GM12878 (cell line): Measurements from ENCODE around the gene MISP3. TPM values are rescaled to one million over a fixed set of nuclear protein-coding genes. Genes with fewer than 3 reads are reported as not detected.

Experiments
- ATAC-seq: fragments of 200-7000 bp; cut with Tn5 transposase; 3 replicates; pipeline ENCODE4 v1.9.1; 2020; ENCODE audit warnings: mild to moderate bottlenecking, moderate library complexity
- BruUV-seq: library from RNA; stranded (reverse); fragments of 400-500 nt; replicated peaks from 2 replicates; lab custom pipeline; 2021; lab: Mats Ljungman, UMichigan
- CTCF ChIA-PET: fragments of 300-600 bp; sonication (Branson Sonifier 250); formaldehyde crosslinking; extraction: SDS; loops from one replicate; lab custom pipeline; 2021; ENCODE audit warnings: inconsistent platforms; lab: Yijun Ruan, JAX
- POLR2A ChIA-PET: fragments of 350-600 bp; formaldehyde crosslinking; extraction: SDS; loops from one replicate; lab custom pipeline; 2021; ENCODE audit warnings: inconsistent platforms; lab: Charles Lee
- RAD21 ChIA-PET: fragments of 300-600 bp; sonication (Branson Sonifier 250); formaldehyde crosslinking; loops from one replicate; lab custom pipeline; 2023; ENCODE audit warnings: antibody characterized with exemption; ENCODE audit not compliant: unreplicated experiment; lab: Charles Lee
- SMC1A ChIA-PET: fragments of 300-600 bp; sonication (Branson Sonifier 250); formaldehyde crosslinking; loops from one replicate; lab custom pipeline; 2023; ENCODE audit not compliant: unreplicated experiment, uncharacterized antibody; lab: Charles Lee
- DNase-seq: peaks from one replicate; pipeline ENCODE4 v3.0.0-alpha.2; 2011; ENCODE audit warnings: low read depth, low spot score
- FAIRE-seq: peaks from 3 replicates; lab custom pipeline; 2011; peaks lifted over from hg19 to GRCh38; lab: Jason Lieb, UNC
- H2AFZ ChIP-seq: 2 replicates; pipeline ENCODE4 v1.6.0; 2011; ENCODE audit warnings: low read depth, low read length, control low read depth; ENCODE audit not compliant: control insufficient read depth
- H3K27ac ChIP-seq: 2 replicates; pipeline ENCODE4 v1.5.1; 2011; ENCODE audit warnings: control low read depth; ENCODE audit not compliant: control insufficient read depth, insufficient read depth
- H3K27me3 ChIP-seq, 2 experiments: replicated peaks in 1 of 2; 2 replicates each; pipeline versions ENCODE4 v1.6.0 to v1.6.1; 2011; ENCODE audit warnings: low read length in 1 of 2; ENCODE audit not compliant: control insufficient read depth in 2 of 2, insufficient read depth in 2 of 2
- H3K36me3 ChIP-seq, 2 experiments: 2 replicates each; pipeline ENCODE4 v1.5.1; 2011; ENCODE audit warnings: low read length in 1 of 2; ENCODE audit not compliant: control insufficient read depth in 2 of 2, insufficient read depth in 2 of 2
- H3K4me1 ChIP-seq: 2 replicates; pipeline ENCODE4 v1.6.1; 2011; ENCODE audit warnings: mild to moderate bottlenecking, low read length, moderate library complexity, mixed read lengths; ENCODE audit not compliant: control insufficient read depth, insufficient read depth
- H3K4me2 ChIP-seq: 2 replicates; pipeline ENCODE4 v1.6.0; 2011; ENCODE audit warnings: control low read depth; ENCODE audit not compliant: control insufficient read depth, insufficient read depth
- H3K4me3 ChIP-seq: fragments of 200-600 bp; sonication (generic); 2 replicates; pipeline ENCODE4 v1.5.1; 2016
- H3K79me2 ChIP-seq: 2 replicates; pipeline ENCODE4 v1.6.0; 2011; ENCODE audit warnings: low read length; ENCODE audit not compliant: control insufficient read depth, insufficient read depth
- H3K9ac ChIP-seq: 2 replicates; pipeline ENCODE4 v1.8.0; 2011; ENCODE audit warnings: low read length, control low read depth, mixed read lengths; ENCODE audit not compliant: control insufficient read depth, insufficient read depth
- H3K9me3 ChIP-seq: replicated peaks from 3 replicates; pipeline ENCODE4 v1.5.1; 2011; ENCODE audit warnings: mild to moderate bottlenecking, low read length; ENCODE audit not compliant: control insufficient read depth, insufficient read depth
- H4K20me1 ChIP-seq: 2 replicates; pipeline ENCODE4 v1.6.0; 2011; ENCODE audit not compliant: control insufficient read depth, insufficient read depth
- CEBPB ChIP-seq, 2 experiments: fragments of 150-350 bp in 1 of 2; IDR thresholded peaks; 2 replicates each; pipeline ENCODE4 v1.6.1; 2012 to 2014; ENCODE audit warnings: low read depth in 2 of 2, low read length in 2 of 2, borderline replicate concordance in 1 of 2, inconsistent platforms in 1 of 2
- IRF4 ChIP-seq: IDR thresholded peaks from 2 replicates; pipeline ENCODE4 v1.6.1; 2011; ENCODE audit warnings: low read depth, low read length
- NR2F1 ChIP-seq: fragments of 450-650 bp; conservative IDR thresholded peaks from 2 replicates; pipeline ENCODE4 v1.6.1; 2017; ENCODE audit warnings: mild to moderate bottlenecking
- PBX3 ChIP-seq: IDR thresholded peaks from 2 replicates; pipeline ENCODE4 v1.6.1; 2011; ENCODE audit warnings: mild to moderate bottlenecking, low read depth, low read length, moderate library complexity; ENCODE audit not compliant: insufficient replicate concordance
- STAT1 ChIP-seq: fragments of 450-650 bp; conservative IDR thresholded peaks from 2 replicates; pipeline ENCODE4 v1.6.1; 2014; ENCODE audit warnings: antibody characterized with exemption, mild to moderate bottlenecking
- WRNIP1 ChIP-seq: IDR thresholded peaks from 2 replicates; pipeline ENCODE4 v1.6.1; 2011; ENCODE audit warnings: low read depth, low read length, improper control_type of control experiment, borderline replicate concordance
- ZNF217 ChIP-seq: fragments of 450-650 bp; IDR thresholded peaks from 2 replicates; pipeline ENCODE4 v1.6.1; 2017; ENCODE audit warnings: antibody characterized with exemption, mild to moderate bottlenecking
- ZNF687 ChIP-seq: fragments of 450-650 bp; IDR thresholded peaks from 2 replicates; pipeline ENCODE4 v1.6.1; 2017; ENCODE audit warnings: mild to moderate bottlenecking, moderate library complexity
- ZZZ3 ChIP-seq: IDR thresholded peaks from 2 replicates; pipeline ENCODE4 v1.6.1; 2011; ENCODE audit warnings: low read depth; ENCODE audit not compliant: control insufficient read depth, insufficient read length
- WGBS: methylation state at CpG from one replicate; pipeline ENCODE4 v1.1.6; 2016; ENCODE audit warnings: low lambda C conversion rate; ENCODE audit not compliant: insufficient replicate concordance, insufficient coverage; ENCODE audit errors: missing lambda C conversion rate; 5-methylcytosine and 5-hydroxymethylcytosine counted together
- in situ Hi-C: fragments of 300-500 bp; cut with MboI; formaldehyde crosslinking; loops from 9 replicates; pipeline ENCODE4 v1.14.3; 2018; ENCODE audit warnings: mixed read lengths
- intact Hi-C: fragments of 100-400 bp; cut with micrococcal nuclease; formaldehyde crosslinking; loops from one replicate; pipeline ENCODE4 v1.14.2; 2022; ENCODE audit not compliant: unreplicated experiment
- polyA plus RNA-seq, 11 experiments: library from polyadenylated mRNA; depleted of rRNA in 4 of 11; unstranded in 6 of 11; stranded (reverse) in 5 of 11; fragments of >200 nt; fragmentation: Nextera tagmentation in 4 of 11; fragmentation: Illumina TruSeq in 1 of 11; extraction: Ambion mirVana in 4 of 11; extraction: Trizol in 1 of 11; gene quantifications; 1 replicate in 1 of 11; 2 replicates in 10 of 11; pipeline versions ENCODE4 v1.2.1 to v1.2.3, GENCODE V29; 2011 to 2016; ENCODE audit warnings: inconsistent platforms in 2 of 11, missing spikeins in 2 of 11, low read depth in 1 of 11
- total RNA-seq, 4 experiments: library from RNA; depleted of rRNA in 3 of 4; stranded (reverse); fragments of >200 nt in 3 of 4; fragmentation: Illumina TruSeq in 1 of 4; extraction: Trizol in 1 of 4; gene quantifications; 2 replicates each; pipeline versions ENCODE4 v1.2.1 to v1.2.3, GENCODE V29; 2013 to 2021
- TF ChIP-seq, protein P1 (sequence below): fragments of 450-650 bp; IDR thresholded peaks from 2 replicates; pipeline ENCODE4 v1.6.1; 2017; ENCODE audit warnings: mild to moderate bottlenecking, moderate library complexity

The MISP3 gene
- total and polyA plus RNA-seq, 10 of the 15 experiments (the other 5 are each of a cell fraction or from before 2014, with no cell fraction given) = 0.07 to 1.4 (median 0.64) TPM

GRCh38 chr19:14081797-14082674 is 9.4 kb downstream of the MISP3 start:
- H3K9ac ChIP-seq = peak overlapping the region; percentile 90
- DNase-seq (no peak), FAIRE-seq (peak; percentile 88), ATAC-seq (peak; percentile 79)
- H2AFZ ChIP-seq = peak overlapping the region; percentile 59
- ChIA-PET POLR2A (interaction anchor here (0.6 to 4.9 kb wide), 12 partner anchors 8 to 400 kb away, joined by 3 to 23 read pairs (median 4); partner anchors contain the start of genes ASF1B, PRKACA and RFX1), SMC1A (interaction anchor here (0.8 to 1.4 kb wide), 3 partner anchors 10 to 55 kb away, joined by 3 to 5 read pairs (median 5); partner anchors contain the start of gene ASF1B), RAD21 (interaction anchor here (0.8 to 4.8 kb wide), 12 partner anchors 10 to 235 kb away, joined by 3 to 27 read pairs (median 4); partner anchors contain the start of genes ASF1B, IL27RA, MISP3 and PRKACA), CTCF (interaction anchor here (0.6 to 5.6 kb wide), 15 partner anchors 9 to 318 kb away, joined by 3 to 30 read pairs (median 5); partner anchors contain the start of genes ASF1B, MISP3, MRI1 and PRKACA)
- H3K27me3 ChIP-seq = no peaks in the 10 kb centered on the region
- H3K36me3 ChIP-seq = no peaks in the 10 kb centered on the region; a peak in 1 of 4 replicates
- H3K4me2 ChIP-seq = peak overlapping the region; percentile 70
- TSS peak; percentile 89 for BruUV-seq
- H3K79me2 ChIP-seq = peaks cover 8% of the 10 kb centered on the region
- peak overlapping the region; percentile 86 for H3K27ac ChIP-seq
- H3K4me1 ChIP-seq = peaks cover 4% of the 10 kb centered on the region; the same call in 1 of the 2 replicates
- peak overlapping the region; percentile 83 for H3K4me3 ChIP-seq
- intact Hi-C loops (loop anchor here (2.0 to 5.0 kb wide), 2 partner anchors 35 to 55 kb away; partner anchors contain the start of genes ASF1B and PRKACA), in situ Hi-C loops (no loop called here)
- 20% methylated on average over 24 of the region's 24 CpGs for WGBS
- no peaks in the 10 kb centered on the region for H3K9me3 ChIP-seq
- H4K20me1 ChIP-seq = no peaks in the 10 kb centered on the region
- TF ChIP-seq CEBPB (IDR thresholded peaks at IDR 0.05; ENCODE audit: borderline replicate concordance in 1 of 2, low read depth in 2 of 2, low read length in 2 of 2) = no peak
- TF ChIP-seq STAT1 = no peak
- TF ChIP-seq ZNF687 = 0 out of 2 replicates have a peak, but pooled peaks have one; percentile 16
- TF ChIP-seq PBX3 = peak; percentile 11
- no peak for TF ChIP-seq WRNIP1
- TF ChIP-seq, protein P1, sequence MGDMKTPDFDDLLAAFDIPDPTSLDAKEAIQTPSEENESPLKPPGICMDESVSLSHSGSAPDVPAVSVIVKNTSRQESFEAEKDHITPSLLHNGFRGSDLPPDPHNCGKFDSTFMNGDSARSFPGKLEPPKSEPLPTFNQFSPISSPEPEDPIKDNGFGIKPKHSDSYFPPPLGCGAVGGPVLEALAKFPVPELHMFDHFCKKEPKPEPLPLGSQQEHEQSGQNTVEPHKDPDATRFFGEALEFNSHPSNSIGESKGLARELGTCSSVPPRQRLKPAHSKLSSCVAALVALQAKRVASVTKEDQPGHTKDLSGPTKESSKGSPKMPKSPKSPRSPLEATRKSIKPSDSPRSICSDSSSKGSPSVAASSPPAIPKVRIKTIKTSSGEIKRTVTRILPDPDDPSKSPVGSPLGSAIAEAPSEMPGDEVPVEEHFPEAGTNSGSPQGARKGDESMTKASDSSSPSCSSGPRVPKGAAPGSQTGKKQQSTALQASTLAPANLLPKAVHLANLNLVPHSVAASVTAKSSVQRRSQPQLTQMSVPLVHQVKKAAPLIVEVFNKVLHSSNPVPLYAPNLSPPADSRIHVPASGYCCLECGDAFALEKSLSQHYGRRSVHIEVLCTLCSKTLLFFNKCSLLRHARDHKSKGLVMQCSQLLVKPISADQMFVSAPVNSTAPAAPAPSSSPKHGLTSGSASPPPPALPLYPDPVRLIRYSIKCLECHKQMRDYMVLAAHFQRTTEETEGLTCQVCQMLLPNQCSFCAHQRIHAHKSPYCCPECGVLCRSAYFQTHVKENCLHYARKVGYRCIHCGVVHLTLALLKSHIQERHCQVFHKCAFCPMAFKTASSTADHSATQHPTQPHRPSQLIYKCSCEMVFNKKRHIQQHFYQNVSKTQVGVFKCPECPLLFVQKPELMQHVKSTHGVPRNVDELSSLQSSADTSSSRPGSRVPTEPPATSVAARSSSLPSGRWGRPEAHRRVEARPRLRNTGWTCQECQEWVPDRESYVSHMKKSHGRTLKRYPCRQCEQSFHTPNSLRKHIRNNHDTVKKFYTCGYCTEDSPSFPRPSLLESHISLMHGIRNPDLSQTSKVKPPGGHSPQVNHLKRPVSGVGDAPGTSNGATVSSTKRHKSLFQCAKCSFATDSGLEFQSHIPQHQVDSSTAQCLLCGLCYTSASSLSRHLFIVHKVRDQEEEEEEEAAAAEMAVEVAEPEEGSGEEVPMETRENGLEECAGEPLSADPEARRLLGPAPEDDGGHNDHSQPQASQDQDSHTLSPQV = no peak
- TF ChIP-seq ZZZ3 = no peak
- TF ChIP-seq ZNF217 = 0 out of 2 replicates have a peak, but pooled peaks have one; percentile 30
- no peak for TF ChIP-seq IRF4
- peak; percentile 72; the same call in 1 of the 2 replicates for TF ChIP-seq NR2F1
